Fibroblast of upper back skin (primary cell): ENCODE data around the gene TMEM255B.
"Not testable (repeated sequence)": the region's sequence is repeated elsewhere in the genome, so short reads cannot be mapped to it uniquely, and the experiment has no call there.

Experiments used
- DNase-seq: peaks from one replicate; pipeline ENCODE4 v3.0.0-alpha.2; 2013

Gene TMEM255B

GRCh38 chr13:113758651-113759524, at the start of gene TMEM255B:
TSS of gene TMEM255B (plus strand) at chr13:113759226. CDS start at chr13:113759270, 44 bp downstream.
- DNase-seq: peak; percentile 62

- DNase-seq: no peak
Observed at GRCh38 chr13:113722921-113723320, 36.1 kb upstream of the TMEM255B start.

- no peak for DNase-seq
Observed at GRCh38 chr13:113723410-113724015, 35.5 kb upstream of the TMEM255B start.

GRCh38 chr13:113724016-113724758, 34.8 kb upstream of the TMEM255B start:
- no peak for DNase-seq

GRCh38 chr13:113724780-113725315, 34.2 kb upstream of the TMEM255B start:
- peak; percentile 50 for DNase-seq

GRCh38 chr13:113725329-113726105, 33.5 kb upstream of the TMEM255B start:
- DNase-seq: not testable (repeated sequence)

GRCh38 chr13:113726106-113726821, 32.8 kb upstream of the TMEM255B start:
- DNase-seq: not testable (repeated sequence)

GRCh38 chr13:113726961-113727411, 32.0 kb upstream of the TMEM255B start:
- peak; percentile 29 for DNase-seq

- DNase-seq: no peak
Observed at GRCh38 chr13:113728571-113729054, 30.4 kb upstream of the TMEM255B start.

GRCh38 chr13:113729187-113730019, 29.6 kb upstream of the TMEM255B start:
- DNase-seq: no peak

GRCh38 chr13:113730258-113730691, 28.8 kb upstream of the TMEM255B start:
- DNase-seq: no peak

- no peak for DNase-seq
Observed at GRCh38 chr13:113730831-113731191, 28.2 kb upstream of the TMEM255B start.

GRCh38 chr13:113731192-113732175, 27.5 kb upstream of the TMEM255B start:
- no peak for DNase-seq

GRCh38 chr13:113732176-113732960, 26.7 kb upstream of the TMEM255B start:
- DNase-seq: no peak

GRCh38 chr13:113732961-113733950, 25.8 kb upstream of the TMEM255B start:
- no peak for DNase-seq

GRCh38 chr13:113734099-113734825, 24.8 kb upstream of the TMEM255B start:
- DNase-seq: no peak

- DNase-seq: no peak
Observed at GRCh38 chr13:113734826-113735125, 24.2 kb upstream of the TMEM255B start.
